Nucleus accumbens (tissue), 56 donors: ENCODE data around the gene POLR1E.
"Not testable (repeated sequence)": the region's sequence is repeated elsewhere in the genome, so short reads cannot be mapped to it uniquely, and the experiment has no call there.

ENCODE experiments used
- DNase-seq, 56 donors: peaks; one replicate each; lab custom pipeline; 2025; lab: John Stamatoyannopoulos, UW

POLR1E gene

GRCh38 chr9:37499297-37499696 is 13.5 kb downstream of the POLR1E start:
- no peak for DNase-seq

DNA sequence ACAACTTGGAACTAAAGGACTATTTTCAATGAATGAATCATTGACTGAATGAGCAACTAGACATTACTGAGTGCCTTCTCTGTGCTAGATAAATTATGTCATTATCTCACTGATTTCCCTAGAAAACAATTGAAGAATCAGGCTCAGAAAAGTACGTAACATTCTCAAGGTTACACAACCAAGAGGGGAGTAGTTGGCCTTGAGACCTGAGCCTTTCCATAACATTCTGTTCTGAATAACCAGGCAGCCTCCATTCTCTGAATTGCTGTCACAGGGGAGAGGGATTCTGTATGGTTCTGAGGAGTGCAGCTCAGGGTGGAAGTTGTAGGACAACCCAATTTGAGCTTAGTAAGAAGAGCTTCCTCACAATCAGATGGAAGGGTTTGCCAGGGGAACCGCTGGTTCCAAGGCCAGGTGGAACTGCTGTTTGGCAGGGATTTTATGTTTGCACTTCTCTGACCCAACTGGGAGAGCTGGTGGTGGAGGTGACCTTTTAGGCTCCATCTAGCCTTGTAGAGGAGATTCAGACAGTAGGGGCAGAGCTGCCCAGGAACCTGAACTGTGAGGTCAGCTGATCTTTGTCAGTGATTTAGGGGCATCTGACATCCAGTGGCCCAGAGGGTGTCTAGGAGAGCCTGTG is 16.3 kb downstream of the POLR1E start:
- no peak for DNase-seq

DNA sequence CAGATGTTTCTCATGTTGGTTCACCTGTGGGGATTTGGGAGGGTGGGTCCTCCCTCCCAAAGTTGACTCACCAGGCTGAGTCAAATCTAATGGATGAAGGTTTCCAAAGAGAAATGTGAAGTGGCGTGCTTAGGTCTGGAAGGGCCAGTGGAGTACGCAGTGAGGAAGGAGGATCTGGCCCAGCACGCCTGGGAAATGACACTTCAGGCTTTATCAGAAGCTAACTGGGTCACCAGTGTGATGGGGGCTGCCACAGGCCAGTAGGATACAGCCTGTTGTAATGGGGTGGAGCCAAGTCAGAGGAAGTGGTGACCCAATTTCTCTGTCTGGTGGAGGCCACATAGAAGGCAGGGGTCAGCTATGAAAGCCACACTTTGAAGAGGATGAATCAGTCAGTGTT is 18.0 kb downstream of the POLR1E start:
- DNase-seq, result no peak

DNA sequence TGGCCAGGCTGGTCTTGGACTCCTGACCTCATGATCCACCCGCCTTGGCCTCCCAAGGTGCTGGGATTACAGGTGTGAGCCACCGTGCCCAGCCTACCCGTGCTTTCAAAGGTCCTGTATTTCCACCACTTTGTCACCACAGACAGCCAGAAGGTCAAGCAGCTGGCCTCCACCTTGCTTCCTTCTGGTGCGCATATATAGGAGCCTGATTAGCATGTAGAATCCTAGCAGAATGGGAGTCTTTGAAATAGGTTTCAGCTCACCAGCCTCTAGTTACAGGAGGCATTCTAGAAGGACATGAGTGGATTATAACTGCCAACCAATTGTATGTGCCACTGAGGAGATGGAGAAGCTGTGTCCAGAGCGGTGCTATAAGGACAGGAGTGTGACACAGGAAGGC is 18.9 kb downstream of the POLR1E start:
- no peak for DNase-seq

DNA sequence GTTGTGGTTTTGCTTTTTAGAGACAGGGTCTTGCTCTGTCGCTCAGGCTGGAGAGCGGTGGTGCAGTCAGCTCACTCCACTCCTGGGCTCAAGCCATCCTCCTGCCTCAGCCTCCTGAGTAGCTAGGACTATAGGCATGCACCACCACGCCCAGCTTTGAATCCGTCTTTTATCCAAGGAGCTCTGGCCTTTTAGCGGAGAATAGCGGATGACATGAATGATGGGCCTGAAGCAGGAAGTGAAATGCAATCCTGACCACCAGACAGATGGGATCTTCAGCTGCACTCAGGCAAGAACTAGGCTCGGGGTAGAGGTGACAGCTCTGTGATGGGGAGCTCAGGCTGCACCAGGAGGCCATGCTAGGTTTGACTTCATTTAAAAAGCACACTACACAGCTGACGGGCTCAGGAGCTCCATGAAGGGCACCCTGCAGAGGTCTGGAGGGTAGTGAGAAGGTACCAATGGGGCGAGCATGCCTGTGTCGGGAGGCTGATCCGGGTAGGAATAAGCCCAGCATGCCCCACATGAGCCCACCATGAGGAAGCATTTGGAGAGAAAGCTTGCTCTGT is 21.9 kb downstream of the POLR1E start:
- DNase-seq, result no peak

DNA sequence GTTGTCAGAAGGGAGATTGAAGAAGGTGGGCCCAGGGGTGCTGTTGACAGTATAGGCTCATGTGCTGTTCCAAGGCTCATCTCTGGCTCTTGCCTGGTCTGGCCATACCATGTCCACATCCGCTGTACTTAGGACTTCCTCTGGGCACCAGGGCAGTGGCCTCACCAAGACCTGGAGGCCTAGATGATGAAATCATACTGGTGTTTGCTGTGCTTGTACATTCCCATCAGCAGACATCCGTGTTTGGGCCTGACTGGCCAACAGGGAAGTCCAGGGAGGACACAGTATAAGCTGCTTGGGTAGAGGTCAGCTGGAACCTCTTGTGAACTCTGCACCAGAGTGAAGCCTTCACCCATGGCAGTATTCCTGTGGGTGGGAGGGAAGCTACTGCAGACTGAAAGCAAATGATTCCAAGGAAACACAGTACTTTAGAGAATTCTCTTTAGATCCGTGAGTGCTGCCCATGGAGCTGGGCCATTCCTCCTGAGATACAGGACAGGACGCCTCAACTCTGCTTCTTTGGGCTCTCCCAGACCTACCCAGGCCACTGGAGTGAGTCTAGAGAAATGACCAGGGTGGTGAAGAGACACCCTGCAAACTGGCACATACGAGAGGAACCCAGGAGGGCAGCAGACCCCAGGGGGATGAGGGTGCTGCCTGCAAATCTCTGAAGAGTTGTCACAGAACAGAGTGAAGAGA is 22.5 kb downstream of the POLR1E start:
- no peak for DNase-seq

GRCh38 chr9:37508834-37509206 is 23.1 kb downstream of the POLR1E start:
- peak in 3 of 56 donors; percentile 7 for DNase-seq

GRCh38 chr9:37509536-37509935 is 23.8 kb downstream of the POLR1E start:
- DNase-seq, result no peak

- not testable (repeated sequence) for DNase-seq
Observed at GRCh38 chr9:37510053-37510452, 24.3 kb downstream of the POLR1E start.

DNA sequence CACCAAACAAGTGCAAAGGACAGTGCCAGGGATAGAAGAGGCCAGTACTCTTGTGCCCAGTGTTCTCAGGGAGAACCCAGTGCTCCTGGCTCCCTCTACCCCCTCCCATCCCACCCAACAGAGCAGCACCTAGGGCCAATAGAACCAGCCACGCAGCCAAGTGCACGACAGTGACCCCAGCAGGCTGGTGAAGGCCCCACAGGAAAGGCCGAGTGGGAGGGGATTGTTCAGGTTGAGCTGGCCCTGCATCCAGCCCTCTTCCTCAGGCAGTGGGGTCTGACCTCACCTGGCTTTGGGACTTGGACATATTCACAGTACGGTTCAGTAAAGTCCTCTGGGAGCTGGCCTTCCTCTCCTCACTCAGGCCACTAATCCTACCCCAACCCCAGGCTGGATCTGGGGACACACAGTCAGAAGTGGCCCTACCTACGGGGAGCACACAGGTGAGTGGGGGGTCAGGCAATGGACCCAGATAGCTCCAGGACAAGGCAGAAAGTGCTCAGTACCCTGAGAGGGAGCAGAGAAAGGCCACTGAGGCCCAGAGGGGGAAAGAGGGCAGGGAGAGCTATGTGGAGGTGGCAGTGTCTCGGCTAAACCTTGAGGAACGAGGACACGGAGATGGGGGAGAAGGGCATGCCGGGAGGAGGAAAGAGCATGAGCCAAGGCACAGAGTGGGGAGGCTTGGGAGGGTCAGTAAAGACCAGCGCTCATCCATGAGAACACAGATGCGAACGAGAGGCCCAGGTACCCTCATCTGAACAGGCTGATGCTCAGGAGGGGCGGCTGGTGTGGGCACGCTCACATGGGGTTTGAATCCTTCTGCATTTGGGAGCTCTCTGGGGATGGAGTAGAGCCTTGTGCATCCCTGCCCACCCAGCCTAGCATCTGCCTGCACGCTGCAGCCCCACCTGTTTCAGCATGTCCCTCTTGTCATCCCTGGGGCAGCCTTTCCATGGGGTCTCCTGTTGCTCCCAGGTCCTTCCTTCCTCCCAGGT is 25.6 kb downstream of the POLR1E start:
- no peak for DNase-seq

GRCh38 chr9:37512437-37512836 is 26.7 kb downstream of the POLR1E start:
- no peak for DNase-seq

DNA sequence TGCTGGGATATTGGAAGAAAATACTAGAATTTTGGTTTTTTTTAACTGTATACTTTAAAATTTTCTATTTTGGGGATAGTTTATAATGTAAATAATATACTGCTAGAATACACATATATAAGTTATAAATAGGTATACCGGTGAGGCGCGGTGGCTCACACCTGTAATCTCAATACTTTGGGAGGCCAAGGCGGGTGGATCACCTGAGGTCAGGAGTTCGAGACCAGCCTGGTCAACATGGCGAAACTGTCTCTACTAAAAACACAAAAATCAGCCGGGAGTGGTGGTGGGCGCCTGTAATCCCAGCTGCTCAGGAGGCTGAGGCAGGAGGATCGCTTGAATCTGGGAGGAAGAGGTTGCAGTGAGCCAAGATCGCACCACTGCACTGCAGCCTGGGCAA is 28.7 kb downstream of the POLR1E start:
- not testable (repeated sequence) for DNase-seq

DNA sequence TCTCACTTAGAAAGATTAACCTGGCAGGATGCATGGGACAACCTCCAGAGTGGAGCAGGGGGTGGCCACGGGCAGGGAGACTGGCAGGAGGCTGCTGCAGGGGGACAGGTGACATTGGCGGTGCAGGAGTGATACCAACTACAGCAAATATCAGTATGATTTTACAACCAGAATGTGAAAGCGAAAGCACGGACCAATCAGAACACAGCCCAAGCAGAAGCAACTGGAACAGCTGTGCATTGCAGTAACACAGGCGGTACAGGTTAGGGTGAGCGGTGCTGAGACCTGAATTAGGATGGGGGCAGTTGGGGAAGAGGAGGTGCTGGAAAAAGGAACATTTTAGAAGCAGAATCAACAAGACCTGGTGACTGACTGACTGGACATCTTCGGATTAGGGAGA is 29.3 kb downstream of the POLR1E start:
- DNase-seq, result no peak

DNA sequence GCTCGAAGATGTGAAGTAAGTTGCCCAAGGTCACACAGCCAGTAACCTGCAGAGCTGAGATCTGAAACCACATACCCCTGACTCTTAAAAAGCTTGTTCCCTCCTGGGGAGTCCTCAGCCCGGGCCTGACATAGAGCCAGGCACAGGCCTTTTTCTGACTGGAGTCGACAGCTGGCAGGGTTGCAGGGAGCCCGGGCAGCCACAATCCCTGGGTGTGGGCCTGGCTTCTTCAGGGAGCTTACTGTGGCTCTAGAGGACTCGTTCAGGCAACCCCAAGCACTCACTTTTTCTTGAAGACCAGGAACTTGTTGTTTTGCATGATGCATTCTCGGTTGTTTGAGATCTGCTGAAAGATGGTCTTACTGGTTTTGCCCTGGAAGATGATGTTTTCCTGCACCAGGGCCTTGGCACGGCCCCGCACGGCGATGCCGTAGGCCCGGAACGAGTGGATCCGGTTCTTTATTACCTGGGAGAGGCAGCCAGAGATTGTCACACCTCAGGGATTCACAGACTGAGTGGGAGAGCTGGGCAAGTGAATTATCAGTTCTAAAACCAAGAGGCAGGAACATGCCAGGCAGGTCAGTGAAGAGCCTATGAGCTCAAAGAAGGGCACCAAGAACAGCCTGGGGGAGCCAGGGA is 30.0 kb downstream of the POLR1E start:
- DNase-seq, result no peak

DNA sequence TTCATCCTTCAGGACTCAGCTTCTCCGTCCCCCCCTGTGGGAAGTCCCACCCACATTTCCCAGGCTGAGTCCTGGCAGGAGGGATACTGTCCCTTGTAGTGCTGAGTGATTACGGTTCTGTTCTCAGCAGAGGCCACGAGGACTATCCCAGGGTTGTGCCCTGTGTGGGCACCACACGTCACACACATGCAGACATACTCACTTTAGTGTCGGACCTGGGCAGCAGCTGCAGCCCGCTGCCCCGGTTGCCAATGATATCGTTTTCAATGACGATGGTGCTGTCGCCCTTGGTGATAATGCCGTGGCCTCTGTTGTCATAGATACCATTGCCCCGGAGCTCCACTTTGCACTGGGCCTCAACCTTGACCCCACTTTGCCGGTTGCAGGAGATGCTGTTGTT is 32.2 kb downstream of the POLR1E start:
- DNase-seq, result no peak

- DNase-seq, result no peak
Observed at GRCh38 chr9:37520641-37521040, 34.9 kb downstream of the POLR1E start.

- DNase-seq, result no peak
Observed at GRCh38 chr9:37521111-37521510, 35.4 kb downstream of the POLR1E start.

- no peak for DNase-seq
Observed at GRCh38 chr9:37522971-37523370, 37.2 kb downstream of the POLR1E start.

- no peak for DNase-seq
Observed at GRCh38 chr9:37523916-37524315, 38.2 kb downstream of the POLR1E start.
